ENCODE results near the gene DOLK. TPM values are rescaled to one million over a fixed set of nuclear protein-coding genes. Genes with fewer than 3 reads are reported as not detected.

Gene DOLK
- polyA plus RNA-seq, 1 of the 3 experiments (the other 2 are of a cell fraction): 23.1 TPM

- peaks cover 13 to 29% of the 10 kb centered on the region in 2 experiments for H3K36me3 ChIP-seq (replicated peaks in 1 of 2; ENCODE audit: control insufficient read depth in 1 of 2, insufficient read depth in 2 of 2, low read length in 1 of 2)
- no peak for DNase-seq
- H3K27ac ChIP-seq (ENCODE audit: low read depth in 2 of 2, low read length in 1 of 2): no peak overlapping the region
- CTCF ChIA-PET: interaction anchor here (0.9 to 1.8 kb wide), 4 partner anchors 19 to 57 kb away, joined by 4 to 6 read pairs (median 4); no protein-coding TSS in a partner anchor
- H4K20me1 ChIP-seq (ENCODE audit: insufficient read depth): no peaks in the 10 kb centered on the region
- POLR2A ChIA-PET: no interaction called here
- H3K9me2 ChIP-seq: no peaks in the 10 kb centered on the region
- no peak overlapping the region for H3K4me2 ChIP-seq
- H3K9me3 ChIP-seq: no peaks in the 10 kb centered on the region
- peaks cover 3 to 29% of the 10 kb centered on the region in 2 experiments; a peak in 3 of 4 replicates for H3K4me1 ChIP-seq (ENCODE audit: control insufficient read depth in 1 of 2, insufficient read depth in 2 of 2, low read depth in 1 of 2, low read length in 1 of 2)
- no peak for TF ChIP-seq NFIC (IDR thresholded peaks at IDR 0.05; ENCODE audit: borderline replicate concordance)
- TF ChIP-seq GATA2 (CRISPR knock-in tag; IDR thresholded peaks at IDR 0.05): no peak
- no peak for TF ChIP-seq CHD2 (IDR thresholded peaks at IDR 0.05; ENCODE audit: low read length, partially characterized antibody)
- TF ChIP-seq YY1 (IDR thresholded peaks at IDR 0.05; ENCODE audit: low read depth): no peak
- TF ChIP-seq USF1 (IDR thresholded peaks at IDR 0.05; ENCODE audit: borderline replicate concordance, low read depth): no peak
- no peak for TF ChIP-seq JUND (IDR thresholded peaks at IDR 0.05)
- TF ChIP-seq, protein P1, sequence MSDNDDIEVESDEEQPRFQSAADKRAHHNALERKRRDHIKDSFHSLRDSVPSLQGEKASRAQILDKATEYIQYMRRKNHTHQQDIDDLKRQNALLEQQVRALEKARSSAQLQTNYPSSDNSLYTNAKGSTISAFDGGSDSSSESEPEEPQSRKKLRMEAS (IDR thresholded peaks at IDR 0.05; ENCODE audit: low read depth): no peak
- no peak for TF ChIP-seq ELF1 (IDR thresholded peaks at IDR 0.05)
- TF ChIP-seq, protein P2, sequence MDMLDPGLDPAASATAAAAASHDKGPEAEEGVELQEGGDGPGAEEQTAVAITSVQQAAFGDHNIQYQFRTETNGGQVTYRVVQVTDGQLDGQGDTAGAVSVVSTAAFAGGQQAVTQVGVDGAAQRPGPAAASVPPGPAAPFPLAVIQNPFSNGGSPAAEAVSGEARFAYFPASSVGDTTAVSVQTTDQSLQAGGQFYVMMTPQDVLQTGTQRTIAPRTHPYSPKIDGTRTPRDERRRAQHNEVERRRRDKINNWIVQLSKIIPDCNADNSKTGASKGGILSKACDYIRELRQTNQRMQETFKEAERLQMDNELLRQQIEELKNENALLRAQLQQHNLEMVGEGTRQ (IDR thresholded peaks at IDR 0.05; ENCODE audit: borderline replicate concordance, low read depth, low read length): no peak
- no peak for TF ChIP-seq FOXJ3 (CRISPR knock-in tag; IDR thresholded peaks at IDR 0.05)
- no peak for TF ChIP-seq SIN3A (IDR thresholded peaks at IDR 0.05; ENCODE audit: borderline replicate concordance, low read depth, low read length)
- no peak overlapping the region for H3K4me3 ChIP-seq (ENCODE audit: low read depth in 2 of 2, low read length in 1 of 2)
- H3K79me2 ChIP-seq (ENCODE audit: insufficient read depth): peaks cover 53% of the 10 kb centered on the region
- no peak overlapping the region for H2AFZ ChIP-seq (ENCODE audit: low read depth)
- peaks cover 19% of the 10 kb centered on the region for H3F3A ChIP-seq (replicated peaks; ENCODE audit: insufficient read depth)
- 96% methylated on average over 11 of the region's 24 CpGs for WGBS (ENCODE audit: low lambda C conversion rate)
- H3K9ac ChIP-seq: no peak overlapping the region
- no peaks in the 10 kb centered on the region for H3K27me3 ChIP-seq (ENCODE audit: insufficient read depth)
Observed at GRCh38 chr9:128908372-128908771, 39.0 kb downstream of the DOLK start.

GRCh38 chr9:128906741-128907140 lies 40.7 kb downstream of the DOLK start:
- no peak overlapping the region for H3K4me2 ChIP-seq
- ChIA-PET POLR2A (no interaction called here), CTCF (no interaction called here)
- H3K36me3 ChIP-seq (replicated peaks in 1 of 2; ENCODE audit: control insufficient read depth in 1 of 2, insufficient read depth in 2 of 2, low read length in 1 of 2): peaks cover 13 to 29% of the 10 kb centered on the region in 2 experiments
- no peaks in the 10 kb centered on the region for H3K27me3 ChIP-seq (ENCODE audit: insufficient read depth)
- no peak overlapping the region for H3K9ac ChIP-seq
- H4K20me1 ChIP-seq (ENCODE audit: insufficient read depth): no peaks in the 10 kb centered on the region
- WGBS (ENCODE audit: low lambda C conversion rate): 63% methylated on average over 2 of the region's 2 CpGs
- no peak for DNase-seq
- no peak overlapping the region for H3K4me3 ChIP-seq (ENCODE audit: low read depth in 2 of 2, low read length in 1 of 2)
- H3K9me3 ChIP-seq: no peaks in the 10 kb centered on the region
- H3K4me1 ChIP-seq (ENCODE audit: control insufficient read depth in 1 of 2, insufficient read depth in 2 of 2, low read depth in 1 of 2, low read length in 1 of 2): peaks cover 9 to 16% of the 10 kb centered on the region in 2 experiments; a peak in 3 of 4 replicates
- H3K27ac ChIP-seq (ENCODE audit: low read depth in 2 of 2, low read length in 1 of 2): no peak overlapping the region
- TF ChIP-seq JUND (IDR thresholded peaks at IDR 0.05) (no peak), YY1 (IDR thresholded peaks at IDR 0.05; ENCODE audit: low read depth) (no peak), MEF2A (IDR thresholded peaks at IDR 0.05; ENCODE audit: borderline replicate concordance, low read depth) (no peak), EP300 (IDR thresholded peaks at IDR 0.05; ENCODE audit: borderline replicate concordance in 1 of 2, low read depth in 1 of 2, low read length in 1 of 2) (no peak), RXRA (IDR thresholded peaks at IDR 0.05; ENCODE audit: borderline replicate concordance, low read depth) (no peak), ELF1 (IDR thresholded peaks at IDR 0.05) (no peak)
- H2AFZ ChIP-seq (ENCODE audit: low read depth): no peak overlapping the region
- H3F3A ChIP-seq (replicated peaks; ENCODE audit: insufficient read depth): peaks cover 14% of the 10 kb centered on the region
- H3K9me2 ChIP-seq: no peaks in the 10 kb centered on the region
- H3K79me2 ChIP-seq (ENCODE audit: insufficient read depth): peaks cover 45% of the 10 kb centered on the region; the same call in 1 of the 2 replicates
